ENCODE data around the gene ATP13A3. TPM values are rescaled to one million over a fixed set of nuclear protein-coding genes. Genes with fewer than 3 reads are reported as not detected.

ATP13A3 gene
- total RNA-seq, 2 experiments from 2014 or later = 79.5 to 84.5 TPM

- no peak overlapping the region for H3K27ac ChIP-seq (ENCODE audit: low read depth, low read length, poor library complexity, severe bottlenecking)
- H3K4me2 ChIP-seq (ENCODE audit: low read length) = no peak overlapping the region
- no peak overlapping the region for H2AFZ ChIP-seq (ENCODE audit: low read length)
- ChIA-PET CTCF (ENCODE audit: unreplicated experiment) (interaction anchor here (1.1 kb wide), 1 partner anchor 9 kb away, joined by 3 read pairs; no protein-coding TSS in a partner anchor), POLR2A (interaction anchor here (0.7 to 1.0 kb wide), 2 partner anchors 10 to 131 kb away, joined by 4 to 5 read pairs; no protein-coding TSS in a partner anchor)
- H3K79me2 ChIP-seq (ENCODE audit: insufficient read depth, low read depth, low read length) = peaks cover 42% of the 10 kb centered on the region
- BruUV-seq (replicated peaks) = no TSS peak
- H4K20me1 ChIP-seq (ENCODE audit: insufficient read depth, low read length) = peaks cover 22% of the 10 kb centered on the region
- intact Hi-C loops (cut with micrococcal nuclease; ENCODE audit: unreplicated experiment) = no loop called here
- H3K9me3 ChIP-seq (ENCODE audit: low read length) = no peaks in the 10 kb centered on the region
- H3K36me3 ChIP-seq (ENCODE audit: insufficient read depth, low read length) = peaks cover 38% of the 10 kb centered on the region
- no peak overlapping the region for H3K4me3 ChIP-seq (ENCODE audit: low read depth, low read length, poor library complexity, severe bottlenecking)
- H3K9me2 ChIP-seq (ENCODE audit: insufficient read depth, low read length) = no peaks in the 10 kb centered on the region
- no peak for DNase-seq (ENCODE audit: low spot score)
- TF ChIP-seq EZH2phosphoT487 (IDR thresholded peaks at IDR 0.05; ENCODE audit: borderline replicate concordance, low read depth, low read length) = no peak
- TF ChIP-seq CTCF (conservative IDR thresholded peaks at IDR 0.05; ENCODE audit: low read length) = no peak
- no peaks in the 10 kb centered on the region for H3K4me1 ChIP-seq (ENCODE audit: insufficient read depth, low read length, poor library complexity, severe bottlenecking)
These were observed 10.0 kb downstream of the ATP13A3 start for GRCh38 chr3:194476784-194477183.

- CTCF ChIA-PET (ENCODE audit: unreplicated experiment) = no interaction called here
- Histone ChIP-seq H3K4me2 (ENCODE audit: low read length) (no peak overlapping the region), H3K4me1 (ENCODE audit: insufficient read depth, low read length, poor library complexity, severe bottlenecking) (no peaks in the 10 kb centered on the region), H2AFZ (ENCODE audit: low read length) (no peak overlapping the region), H3K9me3 (ENCODE audit: low read length) (no peaks in the 10 kb centered on the region), H3K4me3 (ENCODE audit: low read depth, low read length, poor library complexity, severe bottlenecking) (no peak overlapping the region), H3K79me2 (ENCODE audit: insufficient read depth, low read depth, low read length) (peaks cover 41% of the 10 kb centered on the region), H3K9me2 (ENCODE audit: insufficient read depth, low read length) (no peaks in the 10 kb centered on the region), H3K36me3 (ENCODE audit: insufficient read depth, low read length) (peaks cover 32% of the 10 kb centered on the region), H3K27ac (ENCODE audit: low read depth, low read length, poor library complexity, severe bottlenecking) (no peak overlapping the region), H4K20me1 (ENCODE audit: insufficient read depth, low read length) (peaks cover 23% of the 10 kb centered on the region)
- no peak for DNase-seq (ENCODE audit: low spot score)
- intact Hi-C loops (cut with micrococcal nuclease; ENCODE audit: unreplicated experiment) = no loop called here
- TF ChIP-seq CTCF (conservative IDR thresholded peaks at IDR 0.05; ENCODE audit: low read length) (no peak), EZH2phosphoT487 (IDR thresholded peaks at IDR 0.05; ENCODE audit: borderline replicate concordance, low read depth, low read length) (no peak)
- POLR2A ChIA-PET = interaction anchor here (0.7 kb wide), 1 partner anchor 132 kb away, joined by 4 read pairs; no protein-coding TSS in a partner anchor
- BruUV-seq (replicated peaks) = no TSS peak
These were observed 10.8 kb downstream of the ATP13A3 start for GRCh38 chr3:194475978-194476377.

GRCh38 chr3:194475138-194475932, 11.5 kb downstream of the ATP13A3 start:
- DNase-seq (ENCODE audit: low spot score) = no peak
- no peak for TF ChIP-seq CTCF (conservative IDR thresholded peaks at IDR 0.05; ENCODE audit: low read length)
- no peak for TF ChIP-seq EZH2phosphoT487 (IDR thresholded peaks at IDR 0.05; ENCODE audit: borderline replicate concordance, low read depth, low read length)
- H3K9me2 ChIP-seq (ENCODE audit: insufficient read depth, low read length) = no peaks in the 10 kb centered on the region
- H4K20me1 ChIP-seq (ENCODE audit: insufficient read depth, low read length) = peaks cover 25% of the 10 kb centered on the region; the same call in 1 of the 2 replicates
- peaks cover 29% of the 10 kb centered on the region for H3K36me3 ChIP-seq (ENCODE audit: insufficient read depth, low read length)
- no peak overlapping the region for H3K27ac ChIP-seq (ENCODE audit: low read depth, low read length, poor library complexity, severe bottlenecking)
- peaks cover 34% of the 10 kb centered on the region for H3K79me2 ChIP-seq (ENCODE audit: insufficient read depth, low read depth, low read length)
- no peak overlapping the region for H3K4me2 ChIP-seq (ENCODE audit: low read length)
- intact Hi-C loops (cut with micrococcal nuclease; ENCODE audit: unreplicated experiment) = no loop called here
- H3K4me1 ChIP-seq (ENCODE audit: insufficient read depth, low read length, poor library complexity, severe bottlenecking) = no peaks in the 10 kb centered on the region
- no peaks in the 10 kb centered on the region for H3K9me3 ChIP-seq (ENCODE audit: low read length)
- ChIA-PET CTCF (ENCODE audit: unreplicated experiment) (no interaction called here), POLR2A (interaction anchor here (1.0 kb wide), 1 partner anchor 9 kb away, joined by 3 read pairs; no protein-coding TSS in a partner anchor)
- no TSS peak for BruUV-seq (replicated peaks)
- H2AFZ ChIP-seq (ENCODE audit: low read length) = no peak overlapping the region
- H3K4me3 ChIP-seq (ENCODE audit: low read depth, low read length, poor library complexity, severe bottlenecking) = no peak overlapping the region
